Tibial nerve (tissue), 3 donors: ENCODE results near the gene CD58.
"Not testable (repeated sequence)": the region's sequence is repeated elsewhere in the genome, so short reads cannot be mapped to it uniquely, and the experiment has no call there.

Experiments
- CTCF ChIP-seq, 5 experiments: fragments of 200-600 bp in 3 of 5; fragments of 450-650 bp in 2 of 5; sonication (generic) in 3 of 5; IDR thresholded peaks; one replicate each; pipeline ENCODE4 v1.5.1; 2016 to 2019; ENCODE audit warnings: antibody characterized with exemption in 5 of 5, mild to moderate bottlenecking in 3 of 5, moderate library complexity in 2 of 5
- POLR2A ChIP-seq, 2 donors: fragments of 450-650 bp; IDR thresholded peaks; one replicate each; pipeline ENCODE4 v1.6.1; 2017; ENCODE audit warnings: antibody characterized with exemption in 2 of 2, mild to moderate bottlenecking in 2 of 2, moderate library complexity in 2 of 2

GRCh38 chr1:116562465-116562864 is 8.4 kb downstream of the CD58 start:
- TF ChIP-seq CTCF, POLR2A (IDR thresholded peaks at IDR 0.05): not testable (repeated sequence)
